Activated CD4-positive, alpha-beta memory T cell treated with anti-CD3 and anti-CD28 coated beads for 36 hours (primary cell): ENCODE data around the gene NIPAL4. TPM values are rescaled to one million over a fixed set of nuclear protein-coding genes. Genes with fewer than 3 reads are reported as not detected.
A peak's percentile ranks its signal among the peaks of the same experiment; 100 is the strongest.

Experiments used
- CTCF ChIA-PET: fragments of 350-600 bp; sonication (Branson Sonifier 250); formaldehyde crosslinking; loops from one replicate; lab custom pipeline; 2021; ENCODE audit warnings: antibody characterized with exemption, inconsistent platforms; lab: Charles Lee
- POLR2A ChIA-PET: fragments of 350-600 bp; sonication (Branson Sonifier 250); formaldehyde crosslinking; loops from one replicate; lab custom pipeline; 2021; ENCODE audit warnings: antibody characterized with exemption; lab: Charles Lee
- DNase-seq: peaks from one replicate; pipeline ENCODE4 v3.0.0-alpha.2; 2020
- H3K27ac Mint-ChIP-seq: one replicate; pipeline ENCODE4 v1.8.0; 2021; ENCODE audit warnings: mixed read lengths
- H3K27me3 Mint-ChIP-seq: one replicate; pipeline ENCODE4 v1.8.0; 2021; ENCODE audit warnings: mixed read lengths
- H3K36me3 Mint-ChIP-seq: one replicate; pipeline ENCODE4 v1.8.0; 2021; ENCODE audit warnings: mixed read lengths
- H3K4me1 Mint-ChIP-seq: one replicate; pipeline ENCODE4 v1.8.0; 2021; ENCODE audit warnings: low read depth, mixed read lengths
- H3K4me3 Mint-ChIP-seq: one replicate; pipeline ENCODE4 v1.8.0; 2021; ENCODE audit warnings: mild to moderate bottlenecking, mixed read lengths
- H3K9me3 Mint-ChIP-seq: one replicate; pipeline ENCODE4 v1.8.0; 2021; ENCODE audit warnings: mixed read lengths
- intact Hi-C: fragments of 100-400 bp; cut with micrococcal nuclease; formaldehyde crosslinking; loops from one replicate; pipeline ENCODE4 v1.15.1; 2023
- total RNA-seq, 2 experiments: library from RNA; stranded (reverse); gene quantifications; one replicate each; pipeline ENCODE4 v1.2.3, GENCODE V29; 2021

NIPAL4 gene
- total RNA-seq, 2 experiments from 2014 or later = 2.5 to 2.9 TPM

GRCh38 chr5:157487358-157487757 is 27.3 kb downstream of the NIPAL4 start:
- Mint-ChIP-seq H3K27me3 (no peaks in the 10 kb centered on the region), H3K36me3 (peaks cover 72% of the 10 kb centered on the region), H3K4me1 (peaks cover 21% of the 10 kb centered on the region), H3K4me3 (no peak overlapping the region), H3K27ac (no peak overlapping the region), H3K9me3 (no peaks in the 10 kb centered on the region)
- CTCF ChIA-PET = no interaction called here
- POLR2A ChIA-PET = no interaction called here
- intact Hi-C loops = no loop called here
- DNase-seq = no peak

- no peak overlapping the region for H3K27ac Mint-ChIP-seq
- H3K4me3 Mint-ChIP-seq = no peak overlapping the region
- H3K27me3 Mint-ChIP-seq = no peaks in the 10 kb centered on the region
- CTCF ChIA-PET = no interaction called here
- intact Hi-C loops = no loop called here
- H3K4me1 Mint-ChIP-seq = peaks cover 19% of the 10 kb centered on the region
- POLR2A ChIA-PET = no interaction called here
- H3K9me3 Mint-ChIP-seq = no peaks in the 10 kb centered on the region
- DNase-seq = no peak
- peaks cover 61% of the 10 kb centered on the region for H3K36me3 Mint-ChIP-seq
These were observed 31.5 kb downstream of the NIPAL4 start for GRCh38 chr5:157491471-157491995.

GRCh38 chr5:157492886-157493285 is 32.9 kb downstream of the NIPAL4 start:
- H3K27ac Mint-ChIP-seq = peak overlapping the region; percentile 49
- H3K4me1 Mint-ChIP-seq = peaks cover 7% of the 10 kb centered on the region
- POLR2A ChIA-PET = no interaction called here
- CTCF ChIA-PET = interaction anchor here (1.0 to 1.2 kb wide), 2 partner anchors 16 to 226 kb away, joined by 3 to 4 read pairs; no protein-coding TSS in a partner anchor
- H3K36me3 Mint-ChIP-seq = peaks cover 54% of the 10 kb centered on the region
- intact Hi-C loops = no loop called here
- H3K9me3 Mint-ChIP-seq = no peaks in the 10 kb centered on the region
- DNase-seq = no peak
- no peak overlapping the region for H3K4me3 Mint-ChIP-seq
- H3K27me3 Mint-ChIP-seq = no peaks in the 10 kb centered on the region

- Mint-ChIP-seq H3K4me1 (peaks cover 4% of the 10 kb centered on the region), H3K9me3 (no peaks in the 10 kb centered on the region), H3K36me3 (peaks cover 47% of the 10 kb centered on the region), H3K27ac (peak overlapping the region; percentile 18), H3K27me3 (no peaks in the 10 kb centered on the region), H3K4me3 (no peak overlapping the region)
- CTCF ChIA-PET = no interaction called here
- POLR2A ChIA-PET = no interaction called here
- intact Hi-C loops = no loop called here
- peak; percentile 26 for DNase-seq
These were observed 34.3 kb downstream of the NIPAL4 start for GRCh38 chr5:157494178-157494832.

GRCh38 chr5:157496864-157497263 is 36.9 kb downstream of the NIPAL4 start:
- Mint-ChIP-seq H3K9me3 (no peaks in the 10 kb centered on the region), H3K27ac (no peak overlapping the region), H3K4me1 (peaks cover 4% of the 10 kb centered on the region), H3K4me3 (no peak overlapping the region), H3K27me3 (no peaks in the 10 kb centered on the region), H3K36me3 (peaks cover 49% of the 10 kb centered on the region)
- intact Hi-C loops = no loop called here
- POLR2A ChIA-PET = interaction anchor here (1.2 kb wide), 1 partner anchor 21 kb away, joined by 3 read pairs; no protein-coding TSS in a partner anchor
- no peak for DNase-seq
- CTCF ChIA-PET = interaction anchor here (0.7 to 0.9 kb wide), 2 partner anchors 199 to 246 kb away, joined by 3 to 4 read pairs; no protein-coding TSS in a partner anchor

GRCh38 chr5:157497875-157498611 is 38.0 kb downstream of the NIPAL4 start:
- no peak for DNase-seq
- no peak overlapping the region for H3K4me3 Mint-ChIP-seq
- peaks cover 51% of the 10 kb centered on the region for H3K36me3 Mint-ChIP-seq
- CTCF ChIA-PET = interaction anchor here (0.6 kb wide), 1 partner anchor 264 kb away, joined by 4 read pairs; no protein-coding TSS in a partner anchor
- H3K4me1 Mint-ChIP-seq = peaks cover 9% of the 10 kb centered on the region
- no peaks in the 10 kb centered on the region for H3K9me3 Mint-ChIP-seq
- no peak overlapping the region for H3K27ac Mint-ChIP-seq
- no peaks in the 10 kb centered on the region for H3K27me3 Mint-ChIP-seq
- POLR2A ChIA-PET = no interaction called here
- intact Hi-C loops = no loop called here

- Mint-ChIP-seq H3K9me3 (no peaks in the 10 kb centered on the region), H3K36me3 (peaks cover 67% of the 10 kb centered on the region), H3K27ac (no peak overlapping the region), H3K4me1 (peaks cover 18% of the 10 kb centered on the region), H3K4me3 (no peak overlapping the region), H3K27me3 (no peaks in the 10 kb centered on the region)
- intact Hi-C loops = no loop called here
- no peak for DNase-seq
- ChIA-PET CTCF (no interaction called here), POLR2A (no interaction called here)
These were observed 42.2 kb downstream of the NIPAL4 start for GRCh38 chr5:157502143-157502647.

- Mint-ChIP-seq H3K4me3 (no peak overlapping the region), H3K4me1 (peaks cover 25% of the 10 kb centered on the region), H3K27ac (no peak overlapping the region), H3K27me3 (no peaks in the 10 kb centered on the region), H3K36me3 (peaks cover 79% of the 10 kb centered on the region), H3K9me3 (no peaks in the 10 kb centered on the region)
- DNase-seq = no peak
- POLR2A ChIA-PET = interaction anchor here (0.6 kb wide), 1 partner anchor 90 kb away, joined by 6 read pairs; no protein-coding TSS in a partner anchor
- CTCF ChIA-PET = no interaction called here
- intact Hi-C loops = no loop called here
These were observed 44.0 kb downstream of the NIPAL4 start for GRCh38 chr5:157504053-157504452.

GRCh38 chr5:157505496-157505895 is 45.5 kb downstream of the NIPAL4 start:
- POLR2A ChIA-PET = no interaction called here
- H3K27ac Mint-ChIP-seq = no peak overlapping the region
- H3K9me3 Mint-ChIP-seq = no peaks in the 10 kb centered on the region
- peaks cover 33% of the 10 kb centered on the region for H3K4me1 Mint-ChIP-seq
- H3K4me3 Mint-ChIP-seq = no peak overlapping the region
- CTCF ChIA-PET = no interaction called here
- intact Hi-C loops = no loop called here
- no peaks in the 10 kb centered on the region for H3K27me3 Mint-ChIP-seq
- no peak for DNase-seq
- peaks cover 83% of the 10 kb centered on the region for H3K36me3 Mint-ChIP-seq

GRCh38 chr5:157506066-157506590 is 46.1 kb downstream of the NIPAL4 start:
- Mint-ChIP-seq H3K9me3 (no peaks in the 10 kb centered on the region), H3K27me3 (no peaks in the 10 kb centered on the region), H3K4me3 (no peak overlapping the region), H3K4me1 (peaks cover 34% of the 10 kb centered on the region), H3K27ac (no peak overlapping the region), H3K36me3 (peaks cover 82% of the 10 kb centered on the region)
- ChIA-PET CTCF (interaction anchor here (1.1 kb wide), 1 partner anchor 213 kb away, joined by 3 read pairs; no protein-coding TSS in a partner anchor), POLR2A (no interaction called here)
- intact Hi-C loops = no loop called here
- no peak for DNase-seq

- DNase-seq = no peak
- Mint-ChIP-seq H3K9me3 (no peaks in the 10 kb centered on the region), H3K4me3 (no peak overlapping the region), H3K27me3 (no peaks in the 10 kb centered on the region), H3K4me1 (peaks cover 44% of the 10 kb centered on the region), H3K27ac (no peak overlapping the region), H3K36me3 (peaks cover 82% of the 10 kb centered on the region)
- ChIA-PET POLR2A (interaction anchor here (0.6 kb wide), 1 partner anchor 9 kb away, joined by 4 read pairs; no protein-coding TSS in a partner anchor), CTCF (interaction anchor here (1.1 kb wide), 1 partner anchor 212 kb away, joined by 3 read pairs; no protein-coding TSS in a partner anchor)
- intact Hi-C loops = no loop called here
These were observed 47.2 kb downstream of the NIPAL4 start for GRCh38 chr5:157506981-157507780.
